DOHH2 (cell line): ENCODE measurements around the gene EEIG2.

Experiments
- H3F3A ChIP-seq: fragments of 200-600 bp; sonication (generic), shearing (Covaris generic); 2 replicates; pipeline ENCODE4 v1.6.0; 2016; ENCODE audit warnings: antibody characterized with exemption, mild to moderate bottlenecking; ENCODE audit not compliant: control insufficient read depth, insufficient read depth
- H3K27ac ChIP-seq: fragments of 200-600 bp; sonication (generic); 2 replicates; pipeline ENCODE4 v1.5.1; 2014; ENCODE audit warnings: low read depth, mild to moderate bottlenecking, low read length, moderate library complexity
- H3K27me3 ChIP-seq: fragments of 200-600 bp; sonication (generic); 2 replicates; pipeline ENCODE4 v1.6.1; 2014; ENCODE audit warnings: mild to moderate bottlenecking, low read length, mixed read lengths; ENCODE audit not compliant: control insufficient read depth
- H3K36me3 ChIP-seq: fragments of 200-600 bp; sonication (generic); 2 replicates; pipeline ENCODE4 v1.6.1; 2014; ENCODE audit warnings: mild to moderate bottlenecking, low read length, moderate library complexity, mixed read lengths; ENCODE audit not compliant: control insufficient read depth
- H3K4me1 ChIP-seq: fragments of 200-600 bp; sonication (generic); 2 replicates; pipeline ENCODE4 v1.6.1; 2014; ENCODE audit warnings: mild to moderate bottlenecking, low read length, mixed read lengths; ENCODE audit not compliant: control insufficient read depth
- H3K4me2 ChIP-seq: fragments of 200-600 bp; sonication (generic); 2 replicates; pipeline ENCODE4 v1.6.0; 2014; ENCODE audit warnings: mild to moderate bottlenecking, low read length, moderate library complexity
- H3K4me3 ChIP-seq: fragments of 200-600 bp; sonication (generic); 2 replicates; pipeline ENCODE4 v1.5.1; 2014; ENCODE audit warnings: mild to moderate bottlenecking, low read length, mixed read lengths
- H3K79me2 ChIP-seq: fragments of 200-600 bp; sonication (generic); 2 replicates; pipeline ENCODE4 v1.6.1; 2014; ENCODE audit warnings: mild to moderate bottlenecking, low read length, mixed read lengths; ENCODE audit not compliant: control insufficient read depth
- H3K9me2 ChIP-seq: fragments of 200-600 bp; sonication (generic); replicated peaks from 2 replicates; pipeline ENCODE4 v1.6.1; 2014; ENCODE audit warnings: mild to moderate bottlenecking, low read length, mixed read lengths; ENCODE audit not compliant: control insufficient read depth
- H3K9me3 ChIP-seq: fragments of 200-600 bp; sonication (generic); 2 replicates; pipeline ENCODE4 v1.6.1; 2014; ENCODE audit warnings: antibody characterized with exemption, low read length, mixed read lengths; ENCODE audit not compliant: control insufficient read depth, insufficient read depth
- H4K20me1 ChIP-seq: fragments of 200-600 bp; sonication (generic); 2 replicates; pipeline ENCODE4 v1.6.0; 2014; ENCODE audit warnings: low read depth, mild to moderate bottlenecking, antibody characterized with exemption, low read length, moderate library complexity; ENCODE audit not compliant: control insufficient read depth, insufficient read depth
- CTCF ChIP-seq: fragments of 200-600 bp; sonication (generic); IDR thresholded peaks from one replicate; pipeline ENCODE4 v1.5.1; 2014; ENCODE audit warnings: antibody characterized with exemption, mild to moderate bottlenecking, low read depth, low read length; ENCODE audit not compliant: poor library complexity, severe bottlenecking
- EZH2phosphoT487 ChIP-seq: fragments of 200-600 bp; sonication (generic); IDR thresholded peaks from 2 replicates; pipeline ENCODE4 v1.6.1; 2017; ENCODE audit warnings: borderline replicate concordance, mild to moderate bottlenecking, antibody characterized with exemption, low read length, moderate library complexity, mixed read lengths

The EEIG2 gene

GRCh38 chr1:108575375-108575774 lies 15.5 kb downstream of the EEIG2 start:
- H3K79me2 ChIP-seq, result peaks cover 31% of the 10 kb centered on the region
- H3K27me3 ChIP-seq, result no peaks in the 10 kb centered on the region
- peaks cover 4% of the 10 kb centered on the region for H3K4me1 ChIP-seq
- H3K27ac ChIP-seq, result no peak overlapping the region
- no peak overlapping the region for H3K4me2 ChIP-seq
- TF ChIP-seq CTCF (no peak), EZH2phosphoT487 (no peak)
- no peaks in the 10 kb centered on the region; the same call in 1 of the 2 replicates for H3F3A ChIP-seq
- peaks cover 3% of the 10 kb centered on the region; the same call in 1 of the 2 replicates for H3K9me3 ChIP-seq
- no peaks in the 10 kb centered on the region for H3K36me3 ChIP-seq
- peaks cover 4% of the 10 kb centered on the region; the same call in 1 of the 2 replicates for H4K20me1 ChIP-seq
- H3K9me2 ChIP-seq, result no peaks in the 10 kb centered on the region
- H3K4me3 ChIP-seq, result no peak overlapping the region

- TF ChIP-seq EZH2phosphoT487, result no peak
- no peak for TF ChIP-seq CTCF
- H3K27ac ChIP-seq, result no peak overlapping the region
- no peaks in the 10 kb centered on the region for H3K9me2 ChIP-seq
- H3K27me3 ChIP-seq, result no peaks in the 10 kb centered on the region
- H3K9me3 ChIP-seq, result peaks cover 13% of the 10 kb centered on the region
- peak overlapping the region; percentile 28; the same call in 1 of the 2 replicates for H3K4me3 ChIP-seq
- peak overlapping the region; percentile 48 for H3K4me2 ChIP-seq
- H3K79me2 ChIP-seq, result peaks cover 25% of the 10 kb centered on the region
- H4K20me1 ChIP-seq, result no peaks in the 10 kb centered on the region
- no peaks in the 10 kb centered on the region for H3K36me3 ChIP-seq
- H3F3A ChIP-seq, result no peaks in the 10 kb centered on the region
- H3K4me1 ChIP-seq, result peaks cover 30% of the 10 kb centered on the region
These were observed 24.0 kb downstream of the EEIG2 start for GRCh38 chr1:108583757-108584427.

- Histone ChIP-seq H3K9me2 (no peaks in the 10 kb centered on the region), H4K20me1 (no peaks in the 10 kb centered on the region), H3K4me2 (peak overlapping the region; percentile 48), H3K4me1 (peaks cover 30% of the 10 kb centered on the region), H3K9me3 (peaks cover 13% of the 10 kb centered on the region), H3K27ac (no peak overlapping the region), H3F3A (no peaks in the 10 kb centered on the region), H3K36me3 (no peaks in the 10 kb centered on the region), H3K4me3 (peak overlapping the region; percentile 28), H3K79me2 (peaks cover 31% of the 10 kb centered on the region), H3K27me3 (no peaks in the 10 kb centered on the region)
- TF ChIP-seq EZH2phosphoT487 (no peak), CTCF (no peak)
These were observed 24.5 kb downstream of the EEIG2 start for GRCh38 chr1:108584428-108584856.
